Hepatocyte (in vitro differentiated cells): ENCODE data around the gene GREM2. TPM values are rescaled to one million over a fixed set of nuclear protein-coding genes. Genes with fewer than 3 reads are reported as not detected.

Experiments used
- DNase-seq: peaks from one replicate; pipeline ENCODE4 v3.0.0-alpha.2; 2016; ENCODE audit warnings: low spot score
- H2AFZ ChIP-seq: fragments of 200-600 bp; sonication (generic); 2 replicates; pipeline ENCODE4 v1.6.0; 2016; ENCODE audit warnings: antibody characterized with exemption, mild to moderate bottlenecking
- H3K27ac ChIP-seq: fragments of 200-600 bp; sonication (generic); 2 replicates; pipeline ENCODE4 v1.5.1; 2016; ENCODE audit warnings: mild to moderate bottlenecking
- H3K27me3 ChIP-seq: fragments of 200-600 bp; sonication (generic); 2 replicates; pipeline ENCODE4 v1.6.1; 2016
- H3K36me3 ChIP-seq: fragments of 200-600 bp; sonication (generic); replicated peaks from 2 replicates; pipeline ENCODE4 v1.5.1; 2016; ENCODE audit warnings: low read depth; ENCODE audit not compliant: insufficient read depth
- H3K4me1 ChIP-seq: fragments of 200-600 bp; sonication (generic); 2 replicates; pipeline ENCODE4 v1.5.1; 2016; ENCODE audit warnings: mild to moderate bottlenecking, moderate library complexity; ENCODE audit not compliant: insufficient read depth
- H3K4me2 ChIP-seq: fragments of 200-600 bp; sonication (generic); 2 replicates; pipeline ENCODE4 v1.6.0; 2016
- H3K4me3 ChIP-seq: fragments of 200-600 bp; sonication (generic); 2 replicates; pipeline ENCODE4 v1.5.1; 2016; ENCODE audit warnings: mild to moderate bottlenecking
- H3K79me2 ChIP-seq: fragments of 200-600 bp; sonication (generic); 2 replicates; pipeline ENCODE4 v1.6.0; 2017; ENCODE audit warnings: mild to moderate bottlenecking
- H3K9me2 ChIP-seq: fragments of 200-600 bp; sonication (generic); replicated peaks from 2 replicates; pipeline ENCODE4 v1.6.0; 2017; ENCODE audit warnings: mild to moderate bottlenecking; ENCODE audit not compliant: insufficient read depth
- H3K9me3 ChIP-seq: fragments of 200-600 bp; sonication (generic); 2 replicates; pipeline ENCODE4 v1.5.1; 2016; ENCODE audit warnings: low read depth, mild to moderate bottlenecking
- H4K20me1 ChIP-seq: fragments of 200-600 bp; sonication (generic); 2 replicates; pipeline ENCODE4 v1.6.0; 2016; ENCODE audit warnings: mild to moderate bottlenecking; ENCODE audit not compliant: insufficient read depth, poor library complexity, severe bottlenecking
- CTCF ChIP-seq: fragments of 200-600 bp; sonication (generic); IDR thresholded peaks from 2 replicates; pipeline ENCODE4 v1.5.1; 2016; ENCODE audit warnings: antibody characterized with exemption, mild to moderate bottlenecking; ENCODE audit not compliant: poor library complexity
- EZH2 ChIP-seq: fragments of 200-600 bp; sonication (generic); IDR thresholded peaks from 2 replicates; pipeline ENCODE4 v1.6.1; 2016; ENCODE audit warnings: antibody characterized with exemption, mild to moderate bottlenecking, borderline replicate concordance
- EZH2phosphoT487 ChIP-seq: fragments of 200-600 bp; sonication (generic); IDR thresholded peaks from one replicate; pipeline ENCODE4 v1.6.1; 2018; ENCODE audit warnings: antibody characterized with exemption, mild to moderate bottlenecking, low read depth, moderate library complexity; ENCODE audit not compliant: unreplicated experiment, severe bottlenecking
- WGBS: methylation state at CpG from one replicate; pipeline ENCODE4 v1.1.6; 2016; ENCODE audit warnings: low lambda C conversion rate; ENCODE audit errors: missing lambda C conversion rate; 5-methylcytosine and 5-hydroxymethylcytosine counted together
- polyA plus RNA-seq: library from polyadenylated mRNA; unstranded; fragments of >200 nt; fragmentation: Nextera tagmentation; extraction: Ambion mirVana; gene quantifications from 2 replicates; pipeline ENCODE4 v1.2.1, GENCODE V29; 2016
- total RNA-seq: library from RNA; depleted of rRNA; stranded (reverse); fragments of >200 nt; gene quantifications from 2 replicates; pipeline ENCODE4 v1.2.3, GENCODE V29; 2014

Gene GREM2
- total and polyA plus RNA-seq, 2 experiments from 2014 or later: 3.3 to 5.6 TPM

- Histone ChIP-seq H4K20me1 (no peaks in the 10 kb centered on the region), H3K9me3 (no peaks in the 10 kb centered on the region), H3K36me3 (no peaks in the 10 kb centered on the region), H3K9me2 (no peaks in the 10 kb centered on the region), H3K27me3 (no peaks in the 10 kb centered on the region), H3K27ac (no peak overlapping the region), H3K4me2 (no peak overlapping the region), H3K4me3 (no peak overlapping the region), H3K4me1 (no peaks in the 10 kb centered on the region), H2AFZ (no peak overlapping the region), H3K79me2 (no peaks in the 10 kb centered on the region)
- WGBS: 71% methylated on average over 4 of the region's 4 CpGs
- DNase-seq: no peak
- TF ChIP-seq EZH2phosphoT487 (no peak), EZH2 (no peak), CTCF (no peak)
Measured at GRCh38 chr1:240497908-240498307, 114.0 kb downstream of the GREM2 start.

DNA sequence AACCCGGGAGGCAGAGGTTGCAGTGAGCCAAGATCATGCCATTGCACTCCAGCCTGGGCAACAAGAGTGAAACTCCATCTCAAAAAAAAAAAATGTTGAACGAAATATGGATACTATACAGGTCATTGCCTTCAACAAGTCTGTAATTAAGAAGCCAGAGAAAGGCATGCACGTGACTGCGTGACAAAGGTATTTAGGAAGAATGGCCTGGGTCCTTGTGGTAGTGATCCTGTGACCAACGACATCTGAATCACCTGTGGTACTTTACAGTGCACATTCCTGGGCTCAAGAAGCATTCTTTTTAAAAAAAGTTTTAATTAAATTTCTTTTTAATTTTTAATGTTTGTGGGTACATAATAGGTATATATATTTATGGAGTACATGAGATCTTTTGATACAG lies 115.0 kb downstream of the GREM2 start:
- WGBS: 89% methylated on average over 5 of the region's 5 CpGs
- Histone ChIP-seq H3K4me2 (no peak overlapping the region), H3K27me3 (no peaks in the 10 kb centered on the region), H4K20me1 (no peaks in the 10 kb centered on the region), H3K27ac (no peak overlapping the region), H3K9me3 (no peaks in the 10 kb centered on the region), H2AFZ (no peak overlapping the region), H3K4me1 (no peaks in the 10 kb centered on the region), H3K79me2 (no peaks in the 10 kb centered on the region), H3K9me2 (no peaks in the 10 kb centered on the region), H3K4me3 (no peak overlapping the region), H3K36me3 (no peaks in the 10 kb centered on the region)
- TF ChIP-seq EZH2phosphoT487 (no peak), CTCF (no peak), EZH2 (no peak)
- no peak for DNase-seq

DNA sequence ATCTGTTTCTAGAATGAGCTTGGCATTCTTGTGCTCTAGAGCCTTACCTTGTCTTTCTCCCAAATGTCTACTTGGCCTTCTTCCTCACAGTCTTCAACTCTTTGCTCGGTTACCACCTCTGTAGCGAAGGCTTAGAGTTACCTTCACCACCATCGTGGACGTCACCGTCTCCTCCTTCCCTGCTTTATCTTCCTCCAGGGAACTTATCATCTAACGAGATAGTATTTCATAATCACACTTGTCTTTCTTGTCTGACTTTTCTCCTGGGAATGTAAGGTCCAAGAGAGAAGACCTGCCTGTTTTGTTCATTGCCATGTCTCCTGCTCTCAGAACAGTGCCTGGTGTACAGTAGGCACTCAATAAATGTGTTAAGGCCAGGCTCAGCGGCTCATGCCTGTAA lies 115.6 kb downstream of the GREM2 start:
- Histone ChIP-seq H2AFZ (no peak overlapping the region), H3K27ac (no peak overlapping the region), H3K36me3 (no peaks in the 10 kb centered on the region), H3K9me3 (no peaks in the 10 kb centered on the region), H3K4me2 (no peak overlapping the region), H3K79me2 (no peaks in the 10 kb centered on the region), H4K20me1 (no peaks in the 10 kb centered on the region), H3K4me1 (no peaks in the 10 kb centered on the region), H3K4me3 (no peak overlapping the region), H3K9me2 (no peaks in the 10 kb centered on the region), H3K27me3 (no peaks in the 10 kb centered on the region)
- DNase-seq: no peak
- TF ChIP-seq EZH2phosphoT487 (no peak), CTCF (no peak), EZH2 (no peak)
- WGBS: 88% methylated on average over 7 of the region's 7 CpGs

DNA sequence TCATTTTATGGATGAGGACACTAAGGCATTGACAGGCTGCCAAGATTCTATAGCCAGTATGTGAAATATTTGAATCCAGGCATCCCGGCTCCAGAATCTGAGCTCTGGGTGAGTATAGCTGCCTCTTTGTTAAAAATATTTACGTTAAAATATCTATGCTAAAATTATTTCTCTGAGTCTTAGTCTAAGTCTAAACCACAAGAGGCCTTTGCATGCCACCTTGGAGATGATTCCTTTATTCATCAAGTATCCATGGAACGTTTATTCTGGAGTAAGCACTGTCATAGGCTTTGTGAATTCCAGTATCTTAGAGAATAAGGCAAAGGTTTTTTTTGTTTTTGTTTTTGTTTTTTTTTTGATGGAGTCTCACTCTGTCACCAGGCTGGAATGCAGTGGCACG lies 116.4 kb downstream of the GREM2 start:
- Histone ChIP-seq H3K4me3 (no peak overlapping the region), H3K4me2 (no peak overlapping the region), H3K36me3 (no peaks in the 10 kb centered on the region), H3K4me1 (no peaks in the 10 kb centered on the region), H3K9me3 (no peaks in the 10 kb centered on the region), H4K20me1 (no peaks in the 10 kb centered on the region), H2AFZ (no peak overlapping the region), H3K79me2 (no peaks in the 10 kb centered on the region), H3K27ac (no peak overlapping the region), H3K27me3 (no peaks in the 10 kb centered on the region), H3K9me2 (no peaks in the 10 kb centered on the region)
- 87% methylated on average over 4 of the region's 4 CpGs for WGBS
- no peak for DNase-seq
- TF ChIP-seq EZH2phosphoT487 (no peak), CTCF (no peak), EZH2 (no peak)
